GM11168 (cell line): ENCODE data around the gene EPB41L1.

Source experiments
- in situ Hi-C: fragments of 300-500 bp; cut with MboI; formaldehyde crosslinking; loops from one replicate; pipeline ENCODE4 v1.12.0; 2022; ENCODE audit warnings: low sequenced_read_pairs; ENCODE audit not compliant: unreplicated experiment

EPB41L1 gene

GRCh38 chr20:36214684-36215256 is 60.2 kb downstream of the EPB41L1 start:
- in situ Hi-C loops, result no loop called here

GRCh38 chr20:36215778-36216177 is 61.2 kb downstream of the EPB41L1 start:
- in situ Hi-C loops, result no loop called here

GRCh38 chr20:36216314-36217025 is 61.9 kb downstream of the EPB41L1 start:
- in situ Hi-C loops, result no loop called here

- in situ Hi-C loops, result no loop called here
These were observed 62.7 kb downstream of the EPB41L1 start for GRCh38 chr20:36217226-36217625.

- in situ Hi-C loops, result no loop called here
These were observed 64.0 kb downstream of the EPB41L1 start for GRCh38 chr20:36218380-36219064.

- in situ Hi-C loops, result no loop called here
These were observed 65.2 kb downstream of the EPB41L1 start for GRCh38 chr20:36219671-36220220.

- in situ Hi-C loops, result no loop called here
These were observed 71.1 kb downstream of the EPB41L1 start for GRCh38 chr20:36225666-36226065.

- in situ Hi-C loops, result no loop called here
These were observed 74.2 kb downstream of the EPB41L1 start for GRCh38 chr20:36228770-36229169.

GRCh38 chr20:36230019-36230418 is 75.5 kb downstream of the EPB41L1 start:
- in situ Hi-C loops, result no loop called here

- in situ Hi-C loops, result no loop called here
These were observed 76.8 kb downstream of the EPB41L1 start for GRCh38 chr20:36231331-36231730.

GRCh38 chr20:36234771-36235320 is 80.3 kb downstream of the EPB41L1 start:
- in situ Hi-C loops, result no loop called here

- in situ Hi-C loops, result no loop called here
These were observed 81.6 kb downstream of the EPB41L1 start, which contains the start of gene AAR2 for GRCh38 chr20:36235892-36236785. Gene AAR2, plus strand, starts transcription at chr20:36236478. Its CDS starts 3,391 bp downstream, at chr20:36239869.

- in situ Hi-C loops, result no loop called here
These were observed 82.2 kb downstream of the EPB41L1 start for GRCh38 chr20:36236786-36237121.

GRCh38 chr20:36237477-36237876 is 82.9 kb downstream of the EPB41L1 start:
- in situ Hi-C loops, result no loop called here

- in situ Hi-C loops, result no loop called here
These were observed 83.6 kb downstream of the EPB41L1 start for GRCh38 chr20:36238153-36238552.

- in situ Hi-C loops, result no loop called here
These were observed 84.2 kb downstream of the EPB41L1 start for GRCh38 chr20:36238760-36239159.

- in situ Hi-C loops, result no loop called here
These were observed 85.5 kb downstream of the EPB41L1 start for GRCh38 chr20:36240076-36240475.

GRCh38 chr20:36241678-36242077 is 87.1 kb downstream of the EPB41L1 start:
- in situ Hi-C loops, result no loop called here

- in situ Hi-C loops, result no loop called here
These were observed 89.2 kb downstream of the EPB41L1 start for GRCh38 chr20:36243726-36244125.

- in situ Hi-C loops, result no loop called here
These were observed 91.9 kb downstream of the EPB41L1 start for GRCh38 chr20:36246401-36246800.
